Fibroblast of the aortic adventitia (primary cell): ENCODE measurements around the gene PTPRB. TPM values are rescaled to one million over a fixed set of nuclear protein-coding genes. Genes with fewer than 3 reads are reported as not detected.

ENCODE experiments used
- DNase-seq: peaks from one replicate; pipeline ENCODE4 v3.0.0-alpha.2; 2010; ENCODE audit warnings: low read depth
- H3K4me3 ChIP-seq: 2 replicates; pipeline ENCODE4 v1.5.1; 2011; ENCODE audit warnings: low read depth, mild to moderate bottlenecking, control low read depth, low read length, moderate library complexity
- total RNA-seq: library from RNA; depleted of rRNA; stranded (reverse); fragments of >200 nt; gene quantifications from 2 replicates; pipeline ENCODE4 v1.2.3, GENCODE V29; 2012; ENCODE audit warnings: low replicate concordance
- TF ChIP-seq, protein P1 (sequence below): IDR thresholded peaks from 2 replicates; pipeline ENCODE4 v1.5.1; 2011; ENCODE audit warnings: mild to moderate bottlenecking, low read length, control low read depth, inconsistent platforms; ENCODE audit not compliant: insufficient read depth

Gene PTPRB
- total RNA-seq, 1 donor: 3.6 TPM

- TF ChIP-seq, protein P1, sequence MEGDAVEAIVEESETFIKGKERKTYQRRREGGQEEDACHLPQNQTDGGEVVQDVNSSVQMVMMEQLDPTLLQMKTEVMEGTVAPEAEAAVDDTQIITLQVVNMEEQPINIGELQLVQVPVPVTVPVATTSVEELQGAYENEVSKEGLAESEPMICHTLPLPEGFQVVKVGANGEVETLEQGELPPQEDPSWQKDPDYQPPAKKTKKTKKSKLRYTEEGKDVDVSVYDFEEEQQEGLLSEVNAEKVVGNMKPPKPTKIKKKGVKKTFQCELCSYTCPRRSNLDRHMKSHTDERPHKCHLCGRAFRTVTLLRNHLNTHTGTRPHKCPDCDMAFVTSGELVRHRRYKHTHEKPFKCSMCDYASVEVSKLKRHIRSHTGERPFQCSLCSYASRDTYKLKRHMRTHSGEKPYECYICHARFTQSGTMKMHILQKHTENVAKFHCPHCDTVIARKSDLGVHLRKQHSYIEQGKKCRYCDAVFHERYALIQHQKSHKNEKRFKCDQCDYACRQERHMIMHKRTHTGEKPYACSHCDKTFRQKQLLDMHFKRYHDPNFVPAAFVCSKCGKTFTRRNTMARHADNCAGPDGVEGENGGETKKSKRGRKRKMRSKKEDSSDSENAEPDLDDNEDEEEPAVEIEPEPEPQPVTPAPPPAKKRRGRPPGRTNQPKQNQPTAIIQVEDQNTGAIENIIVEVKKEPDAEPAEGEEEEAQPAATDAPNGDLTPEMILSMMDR: no peak
- H3K4me3 ChIP-seq: no peak overlapping the region
- no peak for DNase-seq
Measured at GRCh38 chr12:70660002-70660604, 22.9 kb upstream of the PTPRB start.

DNA sequence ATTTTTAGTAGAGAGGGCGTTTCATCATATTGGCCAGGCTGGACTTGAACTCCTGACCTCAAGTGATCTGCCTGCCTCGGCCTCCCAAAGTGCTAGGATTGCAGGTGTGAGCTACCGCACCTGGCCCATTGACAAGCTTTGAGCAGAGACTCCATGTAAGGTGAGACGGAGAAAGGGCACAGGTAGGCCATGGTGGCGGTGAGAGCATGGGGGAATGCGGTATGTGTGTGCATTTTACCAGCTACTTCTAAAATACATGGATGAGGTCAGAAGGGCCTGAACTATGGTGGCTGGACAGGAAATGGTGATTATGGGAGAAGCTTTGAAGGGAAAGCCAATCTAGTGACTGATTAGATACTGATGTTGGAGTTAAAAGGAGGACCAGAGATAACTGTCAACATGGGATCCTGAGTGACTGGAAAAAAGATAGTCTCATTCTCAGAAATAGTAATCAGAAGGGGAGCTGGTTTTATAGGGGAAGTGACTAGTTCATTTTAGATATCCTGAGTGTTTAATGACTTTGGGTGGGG lies 21.9 kb upstream of the PTPRB start:
- DNase-seq: no peak
- no peak overlapping the region for H3K4me3 ChIP-seq
- TF ChIP-seq, protein P1: no peak

GRCh38 chr12:70657616-70658286 lies 20.5 kb upstream of the PTPRB start:
- no peak for DNase-seq
- no peak overlapping the region for H3K4me3 ChIP-seq
- TF ChIP-seq, protein P1: no peak

DNA sequence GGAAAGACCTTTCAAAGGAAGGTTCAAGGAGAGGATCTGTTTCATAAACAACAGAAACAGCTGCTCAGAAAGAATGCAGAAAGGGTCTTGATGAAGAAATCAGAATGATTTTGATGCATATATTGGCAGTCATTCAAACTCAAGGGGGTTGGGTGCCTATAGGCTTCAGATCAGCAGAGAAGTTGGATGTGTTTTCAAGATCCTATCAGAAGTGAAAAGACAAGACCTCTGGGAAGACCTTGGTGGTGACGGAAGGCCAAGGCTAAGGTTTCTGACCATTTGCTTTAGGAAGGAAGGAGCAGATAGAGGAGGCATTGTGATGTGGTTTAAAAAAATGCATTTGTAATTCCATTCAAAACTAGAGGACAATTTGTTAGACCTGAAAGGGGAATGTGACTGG lies 15.2 kb upstream of the PTPRB start:
- TF ChIP-seq, protein P1: no peak

GRCh38 chr12:70648831-70649230 lies 11.6 kb upstream of the PTPRB start:
- no peak overlapping the region for H3K4me3 ChIP-seq
- TF ChIP-seq, protein P1: no peak
- peak; percentile 91 for DNase-seq

More for the DNA sequence above, 15.2 kb upstream of the PTPRB start:
- DNase-seq: no peak
- H3K4me3 ChIP-seq: no peak overlapping the region

DNA sequence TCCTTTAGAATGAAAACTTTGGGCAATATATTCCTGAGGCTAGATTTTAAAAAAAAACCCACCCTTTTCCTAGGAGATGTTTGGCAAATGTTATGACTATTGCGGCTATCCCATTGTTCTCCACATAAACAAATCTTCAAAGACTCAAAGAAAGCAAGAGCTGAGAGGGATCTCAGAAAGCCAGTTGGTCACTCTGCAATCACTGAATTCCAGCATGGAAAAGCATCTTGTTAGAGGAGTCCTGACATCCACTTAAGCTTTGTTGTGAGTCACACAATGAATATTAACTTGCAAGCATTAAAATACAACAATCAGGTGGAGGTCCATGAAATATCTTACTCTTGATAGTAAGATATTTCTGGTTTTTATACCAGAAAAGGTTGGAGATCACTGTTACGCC lies 11.0 kb upstream of the PTPRB start:
- DNase-seq: peak; percentile 79
- TF ChIP-seq, protein P1: no peak
- H3K4me3 ChIP-seq: no peak overlapping the region
